Liver (tissue), 9 donors: ENCODE data around the gene DAG1. TPM values are rescaled to one million over a fixed set of nuclear protein-coding genes. Genes with fewer than 3 reads are reported as not detected.

Source experiments
- DNase-seq: peaks from one replicate; pipeline ENCODE4 v3.0.0-alpha.2; 2017; ENCODE audit warnings: low spot score
- H3K27ac ChIP-seq, 2 donors: one replicate each; pipeline ENCODE4 v1.7.0; 2013; ENCODE audit warnings: inconsistent platforms in 2 of 2, low read length in 2 of 2, control low read depth in 1 of 2, low read depth in 1 of 2, mild to moderate bottlenecking in 1 of 2
- H3K27me3 ChIP-seq, 4 donors: one replicate each; pipeline versions ENCODE4 v1.6.1 to v1.7.0; 2013; ENCODE audit warnings: low read length in 3 of 4, inconsistent platforms in 1 of 4, mild to moderate bottlenecking in 1 of 4, moderate library complexity in 1 of 4; ENCODE audit not compliant: control insufficient read depth in 4 of 4, insufficient read depth in 4 of 4
- H3K36me3 ChIP-seq, 4 donors: one replicate each; pipeline versions ENCODE4 v1.6.1 to v1.7.0; 2013; ENCODE audit warnings: low read length in 3 of 4, mild to moderate bottlenecking in 3 of 4, low read depth in 1 of 4, moderate library complexity in 1 of 4; ENCODE audit not compliant: control insufficient read depth in 4 of 4, insufficient read depth in 3 of 4
- H3K4me1 ChIP-seq, 4 donors: one replicate each; pipeline versions ENCODE4 v1.6.1 to v1.7.0; 2013; ENCODE audit warnings: low read length in 3 of 4, mild to moderate bottlenecking in 3 of 4, moderate library complexity in 1 of 4; ENCODE audit not compliant: control insufficient read depth in 4 of 4, insufficient read depth in 4 of 4
- H3K4me3 ChIP-seq, 3 donors: one replicate each; pipeline versions ENCODE4 v1.6.1 to v1.7.0; 2013; ENCODE audit warnings: low read length in 3 of 3, control low read depth in 1 of 3, low read depth in 1 of 3, mild to moderate bottlenecking in 1 of 3
- H3K9ac ChIP-seq, 2 donors: one replicate each; pipeline ENCODE4 v1.7.0; 2013; ENCODE audit warnings: low read length in 2 of 2, mild to moderate bottlenecking in 2 of 2, moderate library complexity in 2 of 2, control low read depth in 1 of 2, low read depth in 1 of 2
- H3K9me3 ChIP-seq, 4 donors: one replicate each; pipeline versions ENCODE4 v1.6.1 to v1.7.0; 2013; ENCODE audit warnings: low read length in 3 of 4; ENCODE audit not compliant: control insufficient read depth in 4 of 4
- ATF3 ChIP-seq: IDR thresholded peaks from 2 replicates; pipeline ENCODE4 v1.6.1; 2016; ENCODE audit warnings: antibody characterized with exemption
- EGR1 ChIP-seq, 2 donors: IDR thresholded peaks; 2 replicates each; pipeline ENCODE4 v1.6.1; 2016 to 2018; ENCODE audit warnings: antibody characterized with exemption in 2 of 2, low read depth in 2 of 2
- FOXA1 ChIP-seq: IDR thresholded peaks from 2 replicates; pipeline ENCODE4 v1.6.1; 2016; ENCODE audit warnings: antibody characterized with exemption
- FOXA2 ChIP-seq: IDR thresholded peaks from 2 replicates; pipeline ENCODE4 v1.6.1; 2016; ENCODE audit warnings: antibody characterized with exemption
- GABPA ChIP-seq, 2 donors: IDR thresholded peaks in 1 of 2; conservative IDR thresholded peaks in 1 of 2; 2 replicates each; pipeline ENCODE4 v1.6.1; 2016; ENCODE audit warnings: antibody characterized with exemption in 2 of 2, mild to moderate bottlenecking in 1 of 2, moderate library complexity in 1 of 2
- HNF4A ChIP-seq, 2 donors: conservative IDR thresholded peaks; 2 replicates each; pipeline ENCODE4 v1.6.1; 2016; ENCODE audit warnings: antibody characterized with exemption in 2 of 2, mild to moderate bottlenecking in 2 of 2
- HNF4G ChIP-seq: IDR thresholded peaks from 2 replicates; pipeline ENCODE4 v1.6.1; 2016; ENCODE audit warnings: antibody characterized with exemption
- JUND ChIP-seq, 2 donors: IDR thresholded peaks; 2 replicates each; pipeline ENCODE4 v1.6.1; 2016; ENCODE audit warnings: antibody characterized with exemption in 2 of 2
- NR2F2 ChIP-seq: IDR thresholded peaks from 2 replicates; pipeline ENCODE4 v1.6.1; 2016; ENCODE audit warnings: antibody characterized with exemption
- RAD21 ChIP-seq, 2 donors: IDR thresholded peaks; 2 replicates each; pipeline ENCODE4 v1.6.1; 2016; ENCODE audit warnings: antibody characterized with exemption in 2 of 2, mild to moderate bottlenecking in 2 of 2
- REST ChIP-seq: IDR thresholded peaks from 2 replicates; pipeline ENCODE4 v1.6.1; 2016; ENCODE audit warnings: antibody characterized with exemption, mild to moderate bottlenecking
- RXRA ChIP-seq, 2 donors: IDR thresholded peaks; 2 replicates each; pipeline ENCODE4 v1.6.1; 2017 to 2018; ENCODE audit warnings: antibody characterized with exemption in 2 of 2, mild to moderate bottlenecking in 1 of 2
- SP1 ChIP-seq: IDR thresholded peaks from 2 replicates; pipeline ENCODE4 v1.6.1; 2018; ENCODE audit warnings: antibody characterized with exemption, mild to moderate bottlenecking
- TAF1 ChIP-seq: conservative IDR thresholded peaks from 2 replicates; pipeline ENCODE4 v1.6.1; 2016; ENCODE audit warnings: antibody characterized with exemption, mild to moderate bottlenecking
- YY1 ChIP-seq: IDR thresholded peaks from 2 replicates; pipeline ENCODE4 v1.6.1; 2016; ENCODE audit warnings: antibody characterized with exemption, mild to moderate bottlenecking
- WGBS: extraction: QIAGEN DNeasy Blood & Tissue Kit; methylation state at CpG from one replicate; pipeline ENCODE4 v1.1.7; 2013; 5-methylcytosine and 5-hydroxymethylcytosine counted together
- polyA plus RNA-seq, 2 donors: library from polyadenylated mRNA; stranded (reverse) in 1 of 2; unstranded in 1 of 2; fragments of 200-250 nt in 1 of 2; fragments of >200 nt in 1 of 2; fragmentation: Nextera tagmentation in 1 of 2; extraction: Ambion mirVana in 1 of 2; gene quantifications; one replicate each; pipeline versions ENCODE4 v1.2.1 to v1.2.3, GENCODE V29; 2013 to 2015
- total RNA-seq, 2 donors: library from RNA; depleted of rRNA; stranded (reverse); fragments of >200 nt; gene quantifications; one replicate each; pipeline ENCODE4 v1.2.3, GENCODE V29; 2014
- TF ChIP-seq, protein P1 (sequence below): IDR thresholded peaks from 2 replicates; pipeline ENCODE4 v1.6.1; 2016; ENCODE audit warnings: antibody characterized with exemption
- TF ChIP-seq, protein P2 (sequence below): IDR thresholded peaks from 2 replicates; pipeline ENCODE4 v1.6.1; 2016; ENCODE audit warnings: antibody characterized with exemption
- TF ChIP-seq, protein P3 (sequence below): fragments of 150-350 bp; IDR thresholded peaks from 2 replicates; pipeline ENCODE4 v1.5.1; 2017; ENCODE audit warnings: improper control_type of control experiment, low read depth, low read length; ENCODE audit not compliant: missing input control
- donor health status: healthy.
- donor health status: healthy.
- donor health status: healthy.
- donor health status: healthy.
- donor health status: healthy.

DAG1 gene
- total and polyA plus RNA-seq, 4 donors: 12.1 to 54.4 (median 28.5) TPM

- Histone ChIP-seq H3K27me3 (no peaks in the 10 kb centered on the region), H3K9ac (peak overlapping the region in 1 of 2 donors; percentile 47), H3K27ac (peak overlapping the region; percentile 50 to 64), H3K4me3 (no peak overlapping the region), H3K4me1 (peaks cover 12 to 39% (median 25%) of the 10 kb centered on the region in 4 donors), H3K9me3 (no peaks in the 10 kb centered on the region), H3K36me3 (no peaks in the 10 kb centered on the region)
- TF ChIP-seq YY1 (peak; percentile 92), ATF3 (peak; percentile 37), FOXA1 (peak; percentile 88), HNF4G (peak; percentile 42), REST (peak; percentile 74), NR2F2 (peak; percentile 68), TAF1 (no peak), RAD21 (IDR thresholded peaks at IDR 0.05) (peak; percentile 61), GABPA (IDR thresholded peaks at IDR 0.05 in 1 of 2, conservative IDR thresholded peaks at IDR 0.05 in 1 of 2) (peak in 1 of 2 donors; percentile 80), SP1 (peak; percentile 82), JUND (IDR thresholded peaks at IDR 0.05) (peak; percentile 56 to 81), EGR1 (IDR thresholded peaks at IDR 0.05; ENCODE audit: low read depth in 2 of 2) (peak in 1 of 2 donors; percentile 60), RXRA (IDR thresholded peaks at IDR 0.05) (peak; percentile 93 to 98), FOXA2 (peak; percentile 71), HNF4A (conservative IDR thresholded peaks at IDR 0.05) (peak; percentile 78 to 94)
- TF ChIP-seq, protein P1, sequence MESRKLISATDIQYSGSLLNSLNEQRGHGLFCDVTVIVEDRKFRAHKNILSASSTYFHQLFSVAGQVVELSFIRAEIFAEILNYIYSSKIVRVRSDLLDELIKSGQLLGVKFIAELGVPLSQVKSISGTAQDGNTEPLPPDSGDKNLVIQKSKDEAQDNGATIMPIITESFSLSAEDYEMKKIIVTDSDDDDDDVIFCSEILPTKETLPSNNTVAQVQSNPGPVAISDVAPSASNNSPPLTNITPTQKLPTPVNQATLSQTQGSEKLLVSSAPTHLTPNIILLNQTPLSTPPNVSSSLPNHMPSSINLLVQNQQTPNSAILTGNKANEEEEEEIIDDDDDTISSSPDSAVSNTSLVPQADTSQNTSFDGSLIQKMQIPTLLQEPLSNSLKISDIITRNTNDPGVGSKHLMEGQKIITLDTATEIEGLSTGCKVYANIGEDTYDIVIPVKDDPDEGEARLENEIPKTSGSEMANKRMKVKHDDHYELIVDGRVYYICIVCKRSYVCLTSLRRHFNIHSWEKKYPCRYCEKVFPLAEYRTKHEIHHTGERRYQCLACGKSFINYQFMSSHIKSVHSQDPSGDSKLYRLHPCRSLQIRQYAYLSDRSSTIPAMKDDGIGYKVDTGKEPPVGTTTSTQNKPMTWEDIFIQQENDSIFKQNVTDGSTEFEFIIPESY: peak; percentile 85
- TF ChIP-seq, protein P2, sequence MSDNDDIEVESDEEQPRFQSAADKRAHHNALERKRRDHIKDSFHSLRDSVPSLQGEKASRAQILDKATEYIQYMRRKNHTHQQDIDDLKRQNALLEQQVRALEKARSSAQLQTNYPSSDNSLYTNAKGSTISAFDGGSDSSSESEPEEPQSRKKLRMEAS: peak; percentile 98
- TF ChIP-seq, protein P3, sequence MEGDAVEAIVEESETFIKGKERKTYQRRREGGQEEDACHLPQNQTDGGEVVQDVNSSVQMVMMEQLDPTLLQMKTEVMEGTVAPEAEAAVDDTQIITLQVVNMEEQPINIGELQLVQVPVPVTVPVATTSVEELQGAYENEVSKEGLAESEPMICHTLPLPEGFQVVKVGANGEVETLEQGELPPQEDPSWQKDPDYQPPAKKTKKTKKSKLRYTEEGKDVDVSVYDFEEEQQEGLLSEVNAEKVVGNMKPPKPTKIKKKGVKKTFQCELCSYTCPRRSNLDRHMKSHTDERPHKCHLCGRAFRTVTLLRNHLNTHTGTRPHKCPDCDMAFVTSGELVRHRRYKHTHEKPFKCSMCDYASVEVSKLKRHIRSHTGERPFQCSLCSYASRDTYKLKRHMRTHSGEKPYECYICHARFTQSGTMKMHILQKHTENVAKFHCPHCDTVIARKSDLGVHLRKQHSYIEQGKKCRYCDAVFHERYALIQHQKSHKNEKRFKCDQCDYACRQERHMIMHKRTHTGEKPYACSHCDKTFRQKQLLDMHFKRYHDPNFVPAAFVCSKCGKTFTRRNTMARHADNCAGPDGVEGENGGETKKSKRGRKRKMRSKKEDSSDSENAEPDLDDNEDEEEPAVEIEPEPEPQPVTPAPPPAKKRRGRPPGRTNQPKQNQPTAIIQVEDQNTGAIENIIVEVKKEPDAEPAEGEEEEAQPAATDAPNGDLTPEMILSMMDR: no peak
- DNase-seq: no peak
- 23% methylated on average over 2 of the region's 2 CpGs for WGBS
These were observed 49.9 kb downstream of the DAG1 start for GRCh38 chr3:49519916-49520385.
